Endodermal cell (in vitro differentiated cells): ENCODE results near the gene SP3. TPM values are rescaled to one million over a fixed set of nuclear protein-coding genes. Genes with fewer than 3 reads are reported as not detected.
A peak's percentile ranks its signal among the peaks of the same experiment; 100 is the strongest.

Source experiments
- DNase-seq: peaks from one replicate; pipeline ENCODE4 v3.0.0-alpha.2; 2017
- H3K27ac ChIP-seq: 2 replicates; pipeline ENCODE4 v1.5.1; 2013; ENCODE audit warnings: mild to moderate bottlenecking, low read depth, low read length, moderate library complexity
- H3K27me3 ChIP-seq: 2 replicates; pipeline ENCODE4 v1.6.1; 2013; ENCODE audit warnings: mild to moderate bottlenecking, low read length, moderate library complexity; ENCODE audit not compliant: insufficient read depth, control insufficient read depth, poor library complexity, severe bottlenecking
- H3K36me3 ChIP-seq: 2 replicates; pipeline ENCODE4 v1.7.0; 2013; ENCODE audit warnings: mild to moderate bottlenecking, low read length, moderate library complexity; ENCODE audit not compliant: control insufficient read depth, insufficient read depth
- H3K4me1 ChIP-seq: one replicate; pipeline ENCODE4 v1.7.0; 2013; ENCODE audit warnings: low read length; ENCODE audit not compliant: control insufficient read depth, insufficient read depth
- H3K4me3 ChIP-seq: 2 replicates; pipeline ENCODE4 v1.5.1; 2013; ENCODE audit warnings: mild to moderate bottlenecking, low read length, moderate library complexity
- H3K9ac ChIP-seq: 2 replicates; pipeline ENCODE4 v1.6.1; 2013; ENCODE audit warnings: mild to moderate bottlenecking, low read length, moderate library complexity; ENCODE audit not compliant: poor library complexity, severe bottlenecking; ENCODE audit errors: extremely low read depth
- H3K9me3 ChIP-seq: 2 replicates; pipeline ENCODE4 v1.6.1; 2013; ENCODE audit warnings: mild to moderate bottlenecking, low read length, moderate library complexity; ENCODE audit not compliant: control insufficient read depth
- H3K27ac Mint-ChIP-seq: 2 replicates; pipeline ENCODE4 v1.8.0; 2020; ENCODE audit warnings: mixed read lengths
- H3K27me3 Mint-ChIP-seq: 2 replicates; pipeline ENCODE4 v1.8.0; 2021; ENCODE audit warnings: mild to moderate bottlenecking, mixed read lengths; ENCODE audit not compliant: insufficient read depth
- H3K36me3 Mint-ChIP-seq: 2 replicates; pipeline ENCODE4 v1.8.0; 2020; ENCODE audit warnings: low read depth, mixed read lengths
- H3K4me1 Mint-ChIP-seq: 2 replicates; pipeline ENCODE4 v1.8.0; 2020; ENCODE audit warnings: mixed read lengths
- H3K4me3 Mint-ChIP-seq: 2 replicates; pipeline ENCODE4 v1.8.0; 2020; ENCODE audit warnings: mild to moderate bottlenecking, moderate library complexity, mixed read lengths
- H3K9me3 Mint-ChIP-seq: 2 replicates; pipeline ENCODE4 v1.8.0; 2020; ENCODE audit warnings: mild to moderate bottlenecking, mixed read lengths
- CTCF ChIP-seq: fragments of 200-600 bp; sonication (generic); conservative IDR thresholded peaks from 2 replicates; pipeline ENCODE4 v1.5.0; 2021; ENCODE audit warnings: antibody characterized with exemption, mild to moderate bottlenecking
- WGBS, 2 experiments: methylation state at CpG; one replicate each; pipeline versions ENCODE4 v1.1.5 to v1.1.7; 2013; ENCODE audit warnings: missing lambda C conversion rate in 2 of 2, mixed read lengths in 1 of 2; ENCODE audit not compliant: insufficient coverage in 1 of 2, insufficient read length in 1 of 2; 5-methylcytosine and 5-hydroxymethylcytosine counted together
- total RNA-seq, 2 donors: library from RNA; stranded (reverse); fragmentation: NEBNext Ultra II Directional in 1 of 2; extraction: Animal tissue kit (Norgen Biotek cat#: 25700) in 1 of 2; gene quantifications; 2 replicates in 1 of 2; 3 replicates in 1 of 2; pipeline ENCODE4 v1.2.1, GENCODE V29; 2021

Gene SP3
- total RNA-seq, 2 donors from 2014 or later = 80.2 to 83.7 TPM

GRCh38 chr2:173926875-173927274 is 38.3 kb downstream of the SP3 start:
- Histone ChIP-seq H3K27me3 (no peaks in the 10 kb centered on the region), H3K9ac (no peak overlapping the region), H3K9me3 (peaks cover 5% of the 10 kb centered on the region), H3K27ac (no peak overlapping the region), H3K4me1 (no peaks in the 10 kb centered on the region), H3K36me3 (peaks cover 41% of the 10 kb centered on the region), H3K4me3 (no peak overlapping the region)
- no peak for DNase-seq
- no peaks in the 10 kb centered on the region for H3K9me3 Mint-ChIP-seq
- H3K36me3 Mint-ChIP-seq = peaks cover 26% of the 10 kb centered on the region
- no peaks in the 10 kb centered on the region for H3K4me1 Mint-ChIP-seq
- no peaks in the 10 kb centered on the region for H3K27me3 Mint-ChIP-seq
- no peak for TF ChIP-seq CTCF
- H3K4me3 Mint-ChIP-seq = no peak overlapping the region
- H3K27ac Mint-ChIP-seq = no peak overlapping the region

GRCh38 chr2:173924285-173924684 is 40.9 kb downstream of the SP3 start:
- H3K36me3 ChIP-seq = peaks cover 22% of the 10 kb centered on the region
- H3K9ac ChIP-seq = no peak overlapping the region
- no peaks in the 10 kb centered on the region for H3K4me1 Mint-ChIP-seq
- H3K9me3 Mint-ChIP-seq = no peaks in the 10 kb centered on the region
- no peak overlapping the region for H3K27ac ChIP-seq
- no peak overlapping the region for H3K27ac Mint-ChIP-seq
- 100% methylated on average over 2 of the region's 2 CpGs; no CpG with 5 or more reads in 1 of the 2 experiments for WGBS, 2 experiments
- H3K4me3 ChIP-seq = no peak overlapping the region
- no peak for TF ChIP-seq CTCF
- no peaks in the 10 kb centered on the region for H3K27me3 ChIP-seq
- DNase-seq = no peak
- H3K4me1 ChIP-seq = no peaks in the 10 kb centered on the region
- peaks cover 5% of the 10 kb centered on the region for H3K9me3 ChIP-seq
- no peak overlapping the region for H3K4me3 Mint-ChIP-seq
- H3K36me3 Mint-ChIP-seq = peaks cover 23% of the 10 kb centered on the region
- no peaks in the 10 kb centered on the region for H3K27me3 Mint-ChIP-seq

GRCh38 chr2:173922760-173923159 is 42.4 kb downstream of the SP3 start:
- Histone ChIP-seq H3K9ac (no peak overlapping the region), H3K4me3 (no peak overlapping the region), H3K4me1 (no peaks in the 10 kb centered on the region), H3K36me3 (peaks cover 29% of the 10 kb centered on the region), H3K27me3 (no peaks in the 10 kb centered on the region), H3K27ac (no peak overlapping the region), H3K9me3 (peaks cover 5% of the 10 kb centered on the region)
- H3K4me1 Mint-ChIP-seq = no peaks in the 10 kb centered on the region
- H3K9me3 Mint-ChIP-seq = no peaks in the 10 kb centered on the region
- no peak overlapping the region for H3K4me3 Mint-ChIP-seq
- no peak overlapping the region for H3K27ac Mint-ChIP-seq
- TF ChIP-seq CTCF = peak; percentile 44
- peaks cover 25% of the 10 kb centered on the region for H3K36me3 Mint-ChIP-seq
- no peak for DNase-seq
- H3K27me3 Mint-ChIP-seq = no peaks in the 10 kb centered on the region
